HUDEP-2 (cell line): ENCODE measurements around the gene SLC25A38.
"Not testable (repeated sequence)": the region's sequence is repeated elsewhere in the genome, so short reads cannot be mapped to it uniquely, and the experiment has no call there.

Experiments used
- DNase-seq, 76 experiments: peaks; one replicate each; lab custom pipeline; 2025; ENCODE audit not compliant: unreplicated experiment in 76 of 76; lab: John Stamatoyannopoulos, UW

The SLC25A38 gene, protein sequence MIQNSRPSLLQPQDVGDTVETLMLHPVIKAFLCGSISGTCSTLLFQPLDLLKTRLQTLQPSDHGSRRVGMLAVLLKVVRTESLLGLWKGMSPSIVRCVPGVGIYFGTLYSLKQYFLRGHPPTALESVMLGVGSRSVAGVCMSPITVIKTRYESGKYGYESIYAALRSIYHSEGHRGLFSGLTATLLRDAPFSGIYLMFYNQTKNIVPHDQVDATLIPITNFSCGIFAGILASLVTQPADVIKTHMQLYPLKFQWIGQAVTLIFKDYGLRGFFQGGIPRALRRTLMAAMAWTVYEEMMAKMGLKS

GRCh38 chr3:39383045-39383880 lies at the start of gene SLC25A38:
SLC25A38 (plus strand) TSS chr3:39383370; CDS start chr3:39383725, 355 bp downstream.
- no peak for DNase-seq

DNA sequence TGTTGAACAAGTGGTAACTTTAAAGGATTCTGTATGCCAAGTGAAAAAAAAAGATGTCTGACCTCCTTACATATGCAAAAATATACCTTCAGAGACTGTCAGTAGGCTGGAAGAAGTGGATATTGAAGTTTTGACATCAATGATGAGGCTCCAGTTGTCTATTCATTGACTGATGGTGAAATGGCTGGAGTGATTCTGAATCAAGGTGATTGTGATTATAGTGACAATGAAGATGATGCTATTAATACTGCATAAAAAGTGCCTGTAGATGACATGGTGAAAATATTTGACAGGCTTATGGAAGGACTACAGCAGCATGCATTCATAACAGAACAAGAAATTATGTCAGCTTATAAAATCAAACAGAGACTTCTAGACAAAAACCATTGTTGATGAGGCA lies 49.6 kb upstream of the SLC25A38 start:
- no peak for DNase-seq

- no peak for DNase-seq
Measured at GRCh38 chr3:39334205-39334604, 49.0 kb upstream of the SLC25A38 start.

- no peak for DNase-seq
Measured at GRCh38 chr3:39338201-39338600, 45.0 kb upstream of the SLC25A38 start.

GRCh38 chr3:39339086-39339485 lies 44.1 kb upstream of the SLC25A38 start:
- DNase-seq: peak in 6 of 76 experiments; percentile 1 to 15 (median 9)

DNA sequence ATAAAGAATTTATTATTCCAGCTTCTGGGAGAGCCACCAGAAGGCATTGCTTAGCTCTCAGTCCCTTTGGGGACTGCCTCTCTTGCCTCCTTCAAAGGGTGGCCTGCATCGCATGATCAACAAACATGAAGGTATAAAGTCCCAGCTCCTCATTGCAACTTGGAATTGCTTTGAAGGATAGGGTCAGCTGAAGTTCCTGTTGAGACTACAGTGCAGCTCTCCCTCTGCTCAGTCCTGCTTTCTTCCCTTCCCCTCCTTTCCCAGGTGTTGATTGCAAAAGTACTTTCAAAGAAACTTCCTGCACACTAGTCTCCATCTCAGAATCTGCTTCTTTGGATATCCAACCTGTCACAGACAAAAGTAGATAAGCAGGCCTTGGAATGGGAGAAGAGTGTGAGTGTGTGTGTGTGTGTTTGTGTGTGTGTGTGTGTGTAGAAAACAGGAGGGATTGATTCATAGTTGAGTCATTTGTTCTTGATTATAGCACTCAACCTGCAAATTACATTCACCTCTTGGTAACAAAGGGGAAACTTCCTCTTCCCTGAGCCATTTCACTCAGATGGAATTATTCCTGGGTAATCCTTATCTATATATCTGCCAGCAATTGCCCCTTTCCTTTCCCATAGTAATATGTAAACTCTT lies 40.0 kb upstream of the SLC25A38 start:
- no peak for DNase-seq

DNA sequence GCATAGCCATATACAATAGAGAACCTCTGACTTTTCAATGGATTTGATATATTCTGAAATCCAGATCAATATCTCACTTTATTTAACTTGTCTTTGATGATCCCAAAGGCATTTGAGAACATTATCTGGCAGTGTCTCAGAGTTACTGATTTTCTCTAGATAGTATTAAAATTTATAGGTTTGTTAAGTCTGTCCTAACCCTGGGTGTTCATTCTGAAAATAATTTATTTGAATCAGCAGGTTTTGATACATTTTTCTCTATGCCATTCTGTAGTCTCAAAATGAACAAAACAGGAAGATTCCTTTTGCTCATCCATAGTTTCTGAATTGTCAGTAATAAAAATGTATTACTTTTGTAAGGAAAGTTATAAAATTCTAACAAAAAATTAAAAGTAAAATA lies 39.4 kb upstream of the SLC25A38 start:
- no peak for DNase-seq

GRCh38 chr3:39344746-39345344 lies 38.3 kb upstream of the SLC25A38 start:
- DNase-seq: no peak

- DNase-seq: peak in 23 of 76 experiments; percentile 8 to 54 (median 25)
Measured at GRCh38 chr3:39346785-39347585, 36.2 kb upstream of the SLC25A38 start.

DNA sequence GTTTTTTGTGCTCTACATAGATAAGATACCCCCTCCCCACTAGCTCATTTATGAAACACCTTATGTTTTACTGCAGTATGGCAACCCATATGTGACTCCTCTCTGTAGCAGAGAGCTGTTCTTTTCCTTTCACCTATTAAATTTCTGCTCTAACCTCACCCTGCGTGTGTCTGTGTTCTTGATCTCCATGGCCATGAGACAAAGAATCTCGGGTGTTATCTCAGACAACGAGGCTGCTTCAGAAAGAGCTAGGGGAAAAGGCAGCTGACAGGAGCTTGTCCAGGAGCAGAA lies 35.6 kb upstream of the SLC25A38 start:
- DNase-seq: no peak

- no peak for DNase-seq
Measured at GRCh38 chr3:39349080-39349479, 34.1 kb upstream of the SLC25A38 start.

DNA sequence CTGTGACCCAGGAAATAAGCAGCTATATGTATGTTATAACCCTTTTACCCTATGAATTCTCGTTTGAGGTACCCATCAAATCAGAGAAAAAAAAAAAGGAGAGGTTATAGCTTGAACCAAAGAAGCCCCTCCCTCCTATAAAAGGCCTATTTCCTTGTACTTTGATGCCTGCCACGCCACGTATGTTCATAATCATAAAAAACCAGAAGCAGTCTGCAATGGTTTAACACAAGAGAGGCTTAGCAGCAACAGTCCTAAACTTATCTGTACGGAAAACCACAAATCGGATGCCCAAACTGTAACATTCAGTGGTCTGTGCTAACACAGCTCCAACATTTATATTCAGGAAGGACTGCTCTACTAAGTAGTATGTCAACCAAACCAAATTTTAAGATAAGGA lies 32.5 kb upstream of the SLC25A38 start:
- no peak for DNase-seq

DNA sequence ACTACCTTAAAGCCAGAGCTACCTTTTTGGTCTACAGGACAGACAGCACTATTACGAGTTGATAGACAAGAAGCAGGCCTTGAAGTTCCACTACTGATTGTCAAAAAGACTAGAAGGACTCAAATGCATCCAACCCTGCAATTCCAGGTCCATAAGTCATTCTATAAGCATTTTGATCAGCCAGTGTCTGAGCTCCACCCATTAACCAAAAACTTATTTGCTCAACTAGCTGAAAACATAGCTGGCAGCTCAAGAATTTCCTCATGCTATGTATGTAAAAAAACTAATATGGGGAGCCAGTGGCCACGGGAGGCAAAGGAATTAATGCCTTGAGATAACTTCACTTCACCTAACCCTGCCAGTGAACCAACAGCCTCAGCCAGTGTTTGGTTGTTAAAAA lies 32.0 kb upstream of the SLC25A38 start:
- DNase-seq: not testable (repeated sequence)

- DNase-seq: peak in 3 of 76 experiments; percentile 16 to 27 (median 24)
Measured at GRCh38 chr3:39353168-39353927, 29.8 kb upstream of the SLC25A38 start.

DNA sequence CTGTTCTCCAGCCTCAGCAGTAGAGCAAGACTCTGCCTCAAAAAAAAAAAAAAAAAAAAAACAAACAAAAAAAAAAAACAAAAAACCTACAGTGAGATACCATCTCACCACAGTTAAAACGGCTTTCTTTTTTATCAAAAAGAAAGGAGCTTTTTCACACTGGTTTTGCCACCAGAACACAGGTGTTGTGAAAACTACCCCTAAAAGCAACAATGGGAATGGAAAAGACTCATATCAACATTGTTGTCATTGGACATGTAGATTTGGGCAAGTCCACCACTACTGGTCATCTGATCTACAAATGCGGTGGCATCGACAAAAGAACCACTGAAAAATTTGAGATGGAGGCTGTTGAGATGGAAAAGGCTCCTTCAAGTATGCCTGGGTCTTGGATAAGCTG lies 24.8 kb upstream of the SLC25A38 start:
- no peak for DNase-seq

DNA sequence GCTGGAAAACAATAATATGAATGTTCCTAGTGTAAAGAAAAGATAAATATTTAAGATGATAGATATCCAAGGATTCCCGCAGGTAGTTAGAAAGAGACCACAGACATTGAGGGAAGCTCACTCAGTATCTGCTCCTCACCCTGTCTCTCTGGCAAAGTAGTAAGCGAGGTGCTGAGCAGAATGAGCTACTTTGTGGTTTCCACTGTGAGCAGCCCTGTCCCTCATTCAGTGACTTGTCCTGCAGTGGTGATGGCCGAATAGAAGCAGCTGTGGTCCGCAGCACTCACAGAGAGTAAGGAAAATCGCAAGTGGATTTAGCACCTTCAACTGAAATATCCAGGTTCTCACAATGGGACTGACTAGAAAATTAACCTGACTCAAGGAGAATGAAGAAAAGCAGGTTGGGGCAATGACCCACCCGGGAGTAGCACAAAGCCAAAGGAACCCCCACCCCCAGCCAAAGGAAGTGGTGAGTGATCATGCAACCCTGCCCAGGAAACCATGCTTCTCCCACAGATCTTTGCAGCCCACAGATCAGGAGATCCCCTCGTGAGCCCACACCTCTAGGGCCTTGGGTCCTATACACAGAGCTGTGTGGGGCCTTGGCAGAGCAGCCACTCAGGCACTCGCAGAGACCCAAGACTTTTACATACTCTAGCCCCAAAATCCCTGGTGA lies 21.8 kb upstream of the SLC25A38 start:
- no peak for DNase-seq

GRCh38 chr3:39362192-39362591 lies 21.0 kb upstream of the SLC25A38 start:
- DNase-seq: peak in 2 of 76 experiments; percentile 22 to 24

DNA sequence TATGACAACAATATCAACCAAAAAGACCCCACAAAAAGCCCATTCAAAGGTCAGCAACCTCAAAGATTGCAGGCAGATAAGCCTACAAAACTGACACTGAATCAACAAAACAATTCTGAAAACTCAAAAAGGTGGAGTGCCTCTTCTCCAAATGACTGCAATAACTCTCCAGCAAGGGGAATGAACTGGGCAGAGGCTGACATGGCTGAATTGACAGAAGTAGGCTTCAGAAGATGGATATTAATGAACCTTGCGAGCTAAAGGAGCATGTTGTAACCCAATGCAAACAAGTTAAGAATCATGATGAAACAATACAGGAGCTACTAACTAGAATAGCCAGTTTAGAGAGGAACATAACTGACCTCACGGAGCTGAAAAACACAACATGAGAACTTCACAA lies 20.4 kb upstream of the SLC25A38 start:
- no peak for DNase-seq

GRCh38 chr3:39370450-39370849 lies 12.7 kb upstream of the SLC25A38 start:
- DNase-seq: not testable (repeated sequence)
